HG03025 (cell line): ENCODE data around the gene ZFPM1.

Experiments
- ATAC-seq: cut with Tn5 transposase; IDR thresholded peaks from one replicate; pipeline ENCODE4 v1.9.1; 2021; ENCODE audit warnings: mild to moderate bottlenecking, moderate library complexity; ENCODE audit not compliant: unreplicated experiment, low FRiP score

Gene ZFPM1

GRCh38 chr16:88433632-88434352, 19.3 kb upstream of the ZFPM1 start:
- ATAC-seq, result no peak

- ATAC-seq, result no peak
Measured at GRCh38 chr16:88434353-88434690, 18.8 kb upstream of the ZFPM1 start.

- ATAC-seq, result no peak
Measured at GRCh38 chr16:88434746-88435145, 18.3 kb upstream of the ZFPM1 start.

- ATAC-seq, result no peak
Measured at GRCh38 chr16:88435437-88436355, 17.4 kb upstream of the ZFPM1 start.

DNA sequence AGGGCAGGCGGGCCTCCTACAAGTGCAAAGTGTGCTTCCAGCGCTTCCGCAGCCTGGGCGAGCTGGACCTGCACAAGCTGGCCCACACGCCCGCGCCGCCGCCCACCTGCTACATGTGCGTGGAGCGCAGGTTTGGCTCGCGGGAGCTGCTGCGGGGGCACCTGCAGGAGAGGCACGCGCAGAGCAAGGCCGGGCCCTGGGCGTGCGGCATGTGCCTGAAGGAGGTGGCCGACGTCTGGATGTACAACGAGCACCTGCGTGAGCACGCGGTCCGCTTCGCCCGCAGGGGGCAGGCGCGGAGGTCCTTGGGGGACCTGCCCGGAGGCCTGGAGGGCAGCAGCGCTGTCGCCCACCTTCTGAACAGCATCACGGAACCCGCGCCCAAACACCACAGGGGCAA, 16.3 kb upstream of the ZFPM1 start:
- no peak for ATAC-seq

- ATAC-seq, result no peak
Measured at GRCh38 chr16:88437367-88437964, 15.6 kb upstream of the ZFPM1 start.

- ATAC-seq, result no peak
Measured at GRCh38 chr16:88438084-88438870, 14.8 kb upstream of the ZFPM1 start.

DNA sequence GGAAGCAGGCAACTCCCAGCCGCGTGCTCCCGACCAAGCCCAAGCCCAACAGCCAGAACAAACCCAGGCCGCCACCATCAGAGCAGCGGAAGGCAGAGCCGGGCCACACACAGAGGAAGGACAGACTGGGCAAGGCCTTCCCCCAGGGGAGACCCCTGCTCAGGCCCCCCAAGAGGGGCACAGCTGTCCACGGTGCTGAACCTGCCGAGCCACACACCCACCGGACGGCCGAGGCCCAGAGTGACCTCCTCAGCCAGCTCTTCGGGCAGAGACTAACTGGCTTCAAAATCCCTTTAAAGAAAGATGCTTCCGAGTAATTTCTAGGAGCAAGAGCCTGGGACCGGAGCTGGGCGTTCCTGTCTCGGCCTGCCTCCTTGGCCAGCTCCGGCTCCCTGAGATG, 14.1 kb upstream of the ZFPM1 start:
- no peak for ATAC-seq

GRCh38 chr16:88439706-88440105, 13.4 kb upstream of the ZFPM1 start:
- ATAC-seq, result no peak

GRCh38 chr16:88440111-88440510, 13.0 kb upstream of the ZFPM1 start:
- no peak for ATAC-seq

DNA sequence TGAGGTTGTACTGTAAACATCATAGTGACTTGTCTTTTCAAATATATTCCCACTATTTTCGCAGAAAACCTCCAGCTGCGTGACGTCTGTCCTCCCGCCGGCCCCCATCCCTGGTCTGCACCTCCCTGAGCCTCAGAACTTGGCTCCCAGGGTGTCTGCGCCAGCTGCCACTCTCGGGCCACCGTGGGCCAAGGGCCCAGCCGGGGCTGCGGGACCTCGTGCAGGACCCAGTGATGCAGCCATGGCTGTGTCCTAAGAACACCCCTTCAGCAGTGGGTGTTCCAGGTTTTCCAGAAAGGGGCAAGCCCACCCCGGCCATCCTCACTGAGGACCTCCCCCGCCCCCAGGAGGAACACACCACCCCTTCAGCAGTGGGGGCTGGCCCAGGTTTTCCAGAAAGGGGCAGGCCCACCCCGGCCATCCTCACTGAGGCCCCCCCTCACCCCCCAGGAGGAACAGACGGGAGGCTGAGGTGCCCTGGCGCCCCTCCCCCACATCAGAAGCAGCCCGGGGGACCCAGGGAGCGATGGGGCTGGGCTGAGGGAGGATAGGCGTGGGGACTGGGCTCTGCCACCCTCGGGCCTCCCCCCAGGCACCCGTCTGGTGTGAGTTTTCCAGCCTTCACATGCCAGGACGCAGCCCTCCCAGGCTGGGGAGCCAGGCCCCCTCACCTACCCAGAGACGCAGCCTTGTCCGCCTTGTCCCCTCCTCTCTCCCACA, 12.2 kb upstream of the ZFPM1 start:
- ATAC-seq, result no peak

DNA sequence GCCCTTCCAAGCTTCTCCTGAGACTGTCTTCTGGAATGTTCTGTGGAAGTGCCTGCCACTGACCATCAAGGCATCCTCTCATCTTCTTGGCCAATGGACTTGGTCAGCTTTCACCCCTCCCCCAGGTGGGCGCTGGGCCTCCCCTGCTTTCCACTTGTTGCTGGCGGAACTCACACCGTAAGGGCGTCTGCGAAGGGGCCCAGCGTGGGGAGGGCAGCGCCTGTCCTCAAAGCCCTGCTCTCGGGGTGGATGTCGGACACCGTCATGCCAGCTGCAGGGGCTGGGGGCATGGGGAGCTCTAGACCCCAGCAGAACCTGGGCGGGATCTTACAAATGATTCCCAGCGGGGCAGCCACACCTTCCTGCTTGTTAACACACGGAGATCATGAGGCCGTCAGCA, 11.6 kb upstream of the ZFPM1 start:
- ATAC-seq, result no peak

GRCh38 chr16:88442383-88442726, 10.7 kb upstream of the ZFPM1 start:
- ATAC-seq, result no peak

DNA sequence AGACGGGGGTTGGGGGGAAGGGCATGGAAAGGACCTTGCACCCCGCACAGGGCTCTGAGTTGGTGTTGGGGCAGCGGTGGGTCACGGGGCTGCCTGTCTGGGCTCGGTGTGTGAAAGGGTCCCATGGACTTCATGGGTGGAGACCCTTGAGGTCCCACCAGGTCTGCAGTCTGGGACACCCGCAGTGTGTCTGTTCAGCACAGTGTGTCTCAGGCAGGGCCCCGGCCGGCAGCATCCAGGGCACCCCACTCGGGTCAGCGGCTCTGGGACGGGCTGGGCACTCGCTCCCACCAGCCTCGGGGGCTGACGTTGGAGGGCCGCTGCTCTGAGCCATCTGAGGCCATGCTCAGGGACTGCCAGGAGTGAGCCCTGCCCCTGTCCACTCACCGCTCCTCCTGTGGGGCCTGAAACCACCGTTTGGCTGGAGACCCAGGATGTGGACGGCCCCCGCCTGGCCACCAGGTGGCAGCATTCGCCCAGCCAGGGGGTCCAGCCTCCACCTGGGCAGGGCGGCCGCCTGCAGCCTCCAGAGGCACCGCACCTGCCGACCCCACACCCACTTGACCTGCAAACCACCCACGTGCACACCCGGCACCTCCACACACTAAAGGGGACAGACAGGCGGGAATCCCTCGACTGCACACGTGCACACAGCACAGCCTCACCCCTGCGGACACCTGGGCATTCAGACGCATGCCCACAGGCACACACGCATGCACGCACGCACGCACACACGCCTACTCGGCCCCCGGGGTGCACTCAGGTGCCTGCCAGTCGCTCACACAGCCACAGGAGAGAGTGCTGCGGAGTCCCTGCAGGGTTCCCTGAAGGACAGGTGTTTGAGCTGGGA, 10.1 kb upstream of the ZFPM1 start:
- no peak for ATAC-seq

DNA sequence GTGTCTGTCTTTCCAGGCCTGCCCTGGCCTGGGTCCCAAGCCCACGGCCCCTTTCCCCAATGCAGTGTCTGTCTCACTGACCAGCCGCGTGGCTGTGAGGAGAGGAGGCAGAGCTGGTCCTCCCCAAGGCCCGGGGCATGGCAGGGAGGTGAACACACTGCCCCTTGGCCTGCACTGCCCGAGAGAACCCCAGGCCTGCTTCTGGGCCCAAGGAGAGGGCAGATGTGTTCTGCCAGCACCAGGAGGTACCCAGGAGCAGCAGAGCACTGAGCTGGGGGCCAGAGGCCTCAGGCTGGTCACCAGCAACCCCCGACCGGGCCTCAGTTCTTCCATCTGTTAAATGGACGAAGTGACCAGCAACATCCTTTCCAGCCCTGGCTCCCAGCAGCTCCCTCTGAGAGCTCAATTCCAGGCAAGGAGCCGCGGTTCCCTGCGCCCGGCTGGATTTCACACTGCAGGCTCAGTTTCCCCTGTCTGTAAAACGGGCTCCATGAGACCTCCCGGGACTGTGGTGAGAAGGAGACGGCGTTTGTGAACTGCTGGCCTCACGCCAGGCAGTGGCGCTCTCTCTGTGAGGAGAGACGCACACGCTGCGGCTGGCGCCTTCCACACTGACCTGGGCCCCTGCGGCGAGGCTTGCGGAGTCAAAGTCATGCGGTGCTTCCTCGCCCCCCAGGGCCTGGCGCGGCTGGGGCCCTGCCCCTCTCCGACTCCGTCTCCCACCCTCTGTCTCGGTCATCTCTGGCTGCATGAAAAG, 8.1 kb upstream of the ZFPM1 start:
- no peak for ATAC-seq

GRCh38 chr16:88445583-88445960, 7.5 kb upstream of the ZFPM1 start:
- no peak for ATAC-seq

DNA sequence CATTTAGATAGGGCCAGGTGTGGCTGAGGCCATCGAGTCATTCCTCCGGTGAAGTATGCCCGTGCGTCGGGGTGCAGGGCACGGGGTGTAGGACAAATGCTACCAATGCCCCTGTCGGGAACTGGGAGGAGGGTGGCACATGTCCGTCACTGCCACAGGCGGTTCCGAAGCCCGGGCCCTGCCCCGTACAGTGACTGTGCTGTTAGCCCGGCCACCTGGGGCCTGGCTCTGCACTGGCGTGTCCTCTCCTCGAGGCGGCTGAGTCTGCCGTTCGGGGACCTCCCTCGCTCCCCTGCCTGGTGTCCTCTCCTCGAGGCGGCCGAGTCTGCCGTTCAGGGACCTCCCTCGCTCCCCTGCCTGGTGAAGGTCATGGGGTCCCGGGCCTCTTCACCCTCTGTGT, 7.0 kb upstream of the ZFPM1 start:
- ATAC-seq, result no peak

GRCh38 chr16:88446736-88447135, 6.3 kb upstream of the ZFPM1 start:
- no peak for ATAC-seq

DNA sequence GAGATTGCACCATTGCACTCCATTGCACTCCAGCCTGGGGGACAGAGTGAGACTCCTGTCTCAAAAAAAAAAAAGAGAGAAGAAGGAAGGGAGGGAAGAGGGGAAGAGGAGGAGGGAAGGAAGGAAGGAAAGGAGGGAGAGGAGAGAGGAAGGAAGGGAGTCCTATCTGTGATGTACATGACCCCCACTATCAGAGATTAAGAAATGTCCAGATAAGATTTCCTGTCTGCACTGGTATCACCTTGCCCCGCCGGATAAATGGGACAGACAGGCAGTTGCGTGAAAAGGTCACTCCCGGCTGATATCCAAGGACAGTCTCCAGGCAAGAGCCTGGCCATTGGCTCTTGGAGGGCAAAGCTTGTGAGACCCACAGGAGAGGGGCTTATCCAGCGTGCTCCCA, 5.2 kb upstream of the ZFPM1 start:
- ATAC-seq, result no peak
